Stimulated activated CD4-positive, alpha-beta T cell treated with anti-CD3 and anti-CD28 coated beads, Interleukin-12 subunit alpha, Interleukin-12 subunit beta, amount 100 ng/mL, for 48 hours (primary cell): ENCODE data around the gene LAPTM5.
"Not testable (repeated sequence)": the region's sequence is repeated elsewhere in the genome, so short reads cannot be mapped to it uniquely, and the experiment has no call there.

Experiments
- DNase-seq, 3 donors: peaks; one replicate each; pipeline ENCODE4 v3.0.0-alpha.2; 2020; ENCODE audit warnings: low read depth in 2 of 3, low spot score in 1 of 3

The LAPTM5 gene

GRCh38 chr1:30757352-30758120, at the start of gene LAPTM5:
Gene LAPTM5 (minus strand): TSS chr1:30757774. CDS start chr1:30757745, 29 bp downstream.
- peak in 1 of 3 donors; percentile 35 for DNase-seq

- DNase-seq: no peak
Observed at GRCh38 chr1:30806381-30807317, 49.1 kb upstream of the LAPTM5 start.

GRCh38 chr1:30805304-30806003, 47.9 kb upstream of the LAPTM5 start:
- DNase-seq: no peak

GRCh38 chr1:30804822-30805221, 47.2 kb upstream of the LAPTM5 start:
- DNase-seq: no peak

GRCh38 chr1:30804352-30804751, 46.8 kb upstream of the LAPTM5 start:
- no peak for DNase-seq

- no peak for DNase-seq
Observed at GRCh38 chr1:30803562-30803961, 46.0 kb upstream of the LAPTM5 start.

GRCh38 chr1:30801771-30802198, 44.2 kb upstream of the LAPTM5 start:
- peak; percentile 65 to 87 (median 70) for DNase-seq

- no peak for DNase-seq
Observed at GRCh38 chr1:30799233-30799511, 41.6 kb upstream of the LAPTM5 start.

- no peak for DNase-seq
Observed at GRCh38 chr1:30798389-30799232, 41.0 kb upstream of the LAPTM5 start.

- DNase-seq: no peak
Observed at GRCh38 chr1:30795026-30795425, 37.5 kb upstream of the LAPTM5 start.

- no peak for DNase-seq
Observed at GRCh38 chr1:30794260-30794659, 36.7 kb upstream of the LAPTM5 start.

GRCh38 chr1:30793209-30793608, 35.6 kb upstream of the LAPTM5 start:
- DNase-seq: no peak

GRCh38 chr1:30791868-30792267, 34.3 kb upstream of the LAPTM5 start:
- DNase-seq: no peak

GRCh38 chr1:30790850-30791778, 33.5 kb upstream of the LAPTM5 start:
- no peak for DNase-seq

GRCh38 chr1:30790256-30790525, 32.6 kb upstream of the LAPTM5 start:
- not testable (repeated sequence) for DNase-seq

- no peak for DNase-seq
Observed at GRCh38 chr1:30789388-30790255, 32.0 kb upstream of the LAPTM5 start.

- no peak for DNase-seq
Observed at GRCh38 chr1:30788580-30789387, 31.2 kb upstream of the LAPTM5 start.

- DNase-seq: no peak
Observed at GRCh38 chr1:30787856-30788495, 30.4 kb upstream of the LAPTM5 start.
